HepG2 (cell line): ENCODE data around the gene PRR22. TPM values are rescaled to one million over a fixed set of nuclear protein-coding genes. Genes with fewer than 3 reads are reported as not detected.

Source experiments
- ARID4A ChIP-seq: sonication (generic); formaldehyde crosslinking; IDR thresholded peaks from 2 replicates; pipeline ENCODE4 v1.5.0; 2020; ENCODE audit warnings: mild to moderate bottlenecking, missing genetic modification reagents, borderline replicate concordance
- CBFB ChIP-seq: sonication (generic); formaldehyde crosslinking; IDR thresholded peaks from 2 replicates; pipeline ENCODE4 v1.4.0; 2020; ENCODE audit warnings: missing genetic modification reagents
- CC2D1A ChIP-seq: sonication (generic); formaldehyde crosslinking; IDR thresholded peaks from 2 replicates; pipeline ENCODE4 v1.8.1; 2023; ENCODE audit warnings: mild to moderate bottlenecking, missing genetic modification reagents
- HBP1 ChIP-seq: IDR thresholded peaks from 2 replicates; pipeline ENCODE4 v1.6.1; 2016; ENCODE audit warnings: low read depth, control low read depth
- HES4 ChIP-seq: sonication (generic); formaldehyde crosslinking; IDR thresholded peaks from 2 replicates; pipeline ENCODE4 v1.9.0; 2021; ENCODE audit warnings: mild to moderate bottlenecking, missing genetic modification reagents, borderline replicate concordance
- HNF1A ChIP-seq, 2 experiments: sonication (generic) in 1 of 2; formaldehyde crosslinking in 1 of 2; IDR thresholded peaks; 2 replicates each; pipeline versions ENCODE4 v1.4.0 to v1.6.1; 2016 to 2020; ENCODE audit warnings: borderline replicate concordance in 1 of 2, low read depth in 1 of 2, mild to moderate bottlenecking in 1 of 2, missing genetic modification reagents in 1 of 2
- IRF9 ChIP-seq: sonication (generic); formaldehyde crosslinking; IDR thresholded peaks from 2 replicates; pipeline ENCODE4 v1.8.0; 2022; ENCODE audit warnings: missing genetic modification reagents, mild to moderate bottlenecking, borderline replicate concordance
- NFRKB ChIP-seq: fragments of 450-650 bp; IDR thresholded peaks from 2 replicates; pipeline ENCODE4 v1.6.1; 2017
- NFYB ChIP-seq: sonication (generic); formaldehyde crosslinking; IDR thresholded peaks from 2 replicates; pipeline ENCODE4 v1.4.0; 2020; ENCODE audit warnings: missing genetic modification reagents
- SAP130 ChIP-seq: IDR thresholded peaks from 2 replicates; pipeline ENCODE4 v1.6.1; 2016; ENCODE audit warnings: low read depth
- SRSF4 ChIP-seq: fragments of 200-400 bp; formaldehyde crosslinking; IDR thresholded peaks from one replicate; pipeline ENCODE4 v1.6.1; 2018; ENCODE audit warnings: mild to moderate bottlenecking, low read depth, low read length, moderate library complexity; ENCODE audit not compliant: poor library complexity, severe bottlenecking
- YEATS4 ChIP-seq: sonication (generic); formaldehyde crosslinking; IDR thresholded peaks from 2 replicates; pipeline ENCODE4 v1.4.0; 2020; ENCODE audit warnings: missing genetic modification reagents, borderline replicate concordance
- ZFP37 ChIP-seq: sonication (generic); formaldehyde crosslinking; IDR thresholded peaks from 2 replicates; pipeline ENCODE4 v1.4.0; 2020; ENCODE audit warnings: missing genetic modification reagents, borderline replicate concordance
- ZIK1 ChIP-seq: sonication (generic); formaldehyde crosslinking; IDR thresholded peaks from 2 replicates; pipeline ENCODE4 v1.5.0; 2020; ENCODE audit warnings: mild to moderate bottlenecking, low read depth, missing genetic modification reagents, borderline replicate concordance
- polyA plus RNA-seq, 8 experiments: library from polyadenylated mRNA; depleted of rRNA in 3 of 8; stranded (reverse) in 7 of 8; unstranded in 1 of 8; fragments of >200 nt; fragmentation: Illumina TruSeq in 4 of 8; extraction: Trizol in 4 of 8; gene quantifications; 2 replicates each; pipeline versions ENCODE4 v1.2.1 to v1.2.3, GENCODE V29; 2011 to 2016; ENCODE audit warnings: low read depth in 4 of 8, missing spikeins in 1 of 8, mixed read lengths in 1 of 8; ENCODE audit not compliant: insufficient read depth in 1 of 8
- total RNA-seq, 5 experiments: library from RNA; depleted of rRNA; stranded (reverse); fragments of >200 nt; fragmentation: Illumina TruSeq; extraction: Trizol; gene quantifications; 2 replicates each; pipeline ENCODE4 v1.2.3, GENCODE V29; 2016; ENCODE audit warnings: low read depth in 1 of 5

The PRR22 gene
- total and polyA plus RNA-seq, 2 of the 13 experiments (the other 11 are each of a cell fraction or from before 2014, with no cell fraction given): 0.84 to 2.3 TPM

- TF ChIP-seq ZFP37 (CRISPR knock-in tag) (no peak), ZIK1 (CRISPR knock-in tag) (peak; percentile 80; the same call in 1 of the 2 replicates), HES4 (CRISPR knock-in tag) (peak; percentile 91; the same call in 1 of the 2 replicates), CC2D1A (CRISPR knock-in tag) (no peak), YEATS4 (peak; percentile 96), NFRKB (no peak), IRF9 (CRISPR knock-in tag) (peak; percentile 92; the same call in 1 of the 2 replicates), HBP1 (CRISPR knock-in tag) (0 out of 2 replicates have a peak, but pooled peaks have one; percentile 21), HNF1A (IDR thresholded peaks at IDR 0.05; ENCODE audit: low read depth) (peak; percentile 28; the same call in 1 of the 2 replicates), HNF1A (CRISPR knock-in tag; IDR thresholded peaks at IDR 0.05; ENCODE audit: borderline replicate concordance) (peak; percentile 73), NFYB (CRISPR knock-in tag) (peak; percentile 71), SAP130 (CRISPR knock-in tag) (peak; percentile 99), CBFB (CRISPR knock-in tag) (peak; percentile 77), SRSF4 (no peak), ARID4A (peak; percentile 99)
Measured at GRCh38 chr19:5790559-5791520, 6.3 kb upstream of the PRR22 start, which contains the start of gene DUS3L (continued).
